Endothelial cell of umbilical vein (primary cell): ENCODE measurements around the gene A1BG.

ENCODE experiments used
- POLR2A ChIP-seq: IDR thresholded peaks from 2 replicates; pipeline ENCODE4 v1.6.1; 2012; ENCODE audit warnings: low read depth, mild to moderate bottlenecking, control low read depth, low read length
- TF ChIP-seq, protein P1 (sequence below), 2 donors: IDR thresholded peaks; 1 replicate in 1 of 2; 2 replicates in 1 of 2; pipeline ENCODE4 v1.5.1; 2011; ENCODE audit warnings: low read length in 2 of 2, mild to moderate bottlenecking in 2 of 2, moderate library complexity in 2 of 2, control low read depth in 1 of 2, inconsistent platforms in 1 of 2, low read depth in 1 of 2; ENCODE audit not compliant: insufficient read depth in 1 of 2; ENCODE audit errors: extremely low read depth in 1 of 2

DNA sequence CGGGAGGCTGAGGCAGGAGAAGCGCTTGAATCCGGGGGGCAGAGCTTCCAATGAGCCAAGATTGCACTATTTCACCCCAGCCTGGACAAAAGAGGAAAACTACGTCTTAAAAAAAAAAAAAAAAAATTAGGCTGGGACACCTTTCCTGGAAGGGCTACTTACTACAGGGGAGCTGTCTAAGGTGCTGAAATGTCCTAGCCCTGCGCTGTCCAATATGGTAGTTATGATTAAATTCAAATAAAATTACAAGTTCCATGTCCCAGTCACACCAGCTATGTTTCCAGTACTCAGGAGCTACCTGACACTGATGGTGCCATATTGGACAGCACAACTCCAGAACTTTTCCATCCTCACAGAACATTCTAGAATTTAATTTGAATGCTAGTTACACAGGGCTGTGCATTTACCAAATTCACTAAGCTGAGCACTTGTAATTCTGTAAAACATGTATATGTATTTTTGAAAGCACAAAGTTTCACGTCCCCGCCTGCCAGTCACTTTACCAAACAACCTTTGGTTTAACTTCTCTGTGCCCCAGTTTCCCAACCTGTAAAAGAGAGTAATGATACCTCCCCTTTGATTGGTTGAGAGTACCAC lies 35.7 kb downstream of the A1BG start:
- no peak for TF ChIP-seq POLR2A
- TF ChIP-seq, protein P1, sequence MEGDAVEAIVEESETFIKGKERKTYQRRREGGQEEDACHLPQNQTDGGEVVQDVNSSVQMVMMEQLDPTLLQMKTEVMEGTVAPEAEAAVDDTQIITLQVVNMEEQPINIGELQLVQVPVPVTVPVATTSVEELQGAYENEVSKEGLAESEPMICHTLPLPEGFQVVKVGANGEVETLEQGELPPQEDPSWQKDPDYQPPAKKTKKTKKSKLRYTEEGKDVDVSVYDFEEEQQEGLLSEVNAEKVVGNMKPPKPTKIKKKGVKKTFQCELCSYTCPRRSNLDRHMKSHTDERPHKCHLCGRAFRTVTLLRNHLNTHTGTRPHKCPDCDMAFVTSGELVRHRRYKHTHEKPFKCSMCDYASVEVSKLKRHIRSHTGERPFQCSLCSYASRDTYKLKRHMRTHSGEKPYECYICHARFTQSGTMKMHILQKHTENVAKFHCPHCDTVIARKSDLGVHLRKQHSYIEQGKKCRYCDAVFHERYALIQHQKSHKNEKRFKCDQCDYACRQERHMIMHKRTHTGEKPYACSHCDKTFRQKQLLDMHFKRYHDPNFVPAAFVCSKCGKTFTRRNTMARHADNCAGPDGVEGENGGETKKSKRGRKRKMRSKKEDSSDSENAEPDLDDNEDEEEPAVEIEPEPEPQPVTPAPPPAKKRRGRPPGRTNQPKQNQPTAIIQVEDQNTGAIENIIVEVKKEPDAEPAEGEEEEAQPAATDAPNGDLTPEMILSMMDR (IDR thresholded peaks at IDR 0.05; ENCODE audit: extremely low read depth in 1 of 2, insufficient read depth in 1 of 2, low read depth in 1 of 2, low read length in 2 of 2), result no peak
